Activated naive CD4-positive, alpha-beta T cell treated with anti-CD3 and anti-CD28 coated beads, Interleukin-2, amount 50 U/mL, for 16 hours (primary cell): ENCODE results near the gene KIRREL2.
"Not testable (repeated sequence)": the region's sequence is repeated elsewhere in the genome, so short reads cannot be mapped to it uniquely, and the experiment has no call there.

Experiments used
- DNase-seq: peaks from one replicate; pipeline ENCODE4 v3.0.0-alpha.2; 2020

The KIRREL2 gene

DNA sequence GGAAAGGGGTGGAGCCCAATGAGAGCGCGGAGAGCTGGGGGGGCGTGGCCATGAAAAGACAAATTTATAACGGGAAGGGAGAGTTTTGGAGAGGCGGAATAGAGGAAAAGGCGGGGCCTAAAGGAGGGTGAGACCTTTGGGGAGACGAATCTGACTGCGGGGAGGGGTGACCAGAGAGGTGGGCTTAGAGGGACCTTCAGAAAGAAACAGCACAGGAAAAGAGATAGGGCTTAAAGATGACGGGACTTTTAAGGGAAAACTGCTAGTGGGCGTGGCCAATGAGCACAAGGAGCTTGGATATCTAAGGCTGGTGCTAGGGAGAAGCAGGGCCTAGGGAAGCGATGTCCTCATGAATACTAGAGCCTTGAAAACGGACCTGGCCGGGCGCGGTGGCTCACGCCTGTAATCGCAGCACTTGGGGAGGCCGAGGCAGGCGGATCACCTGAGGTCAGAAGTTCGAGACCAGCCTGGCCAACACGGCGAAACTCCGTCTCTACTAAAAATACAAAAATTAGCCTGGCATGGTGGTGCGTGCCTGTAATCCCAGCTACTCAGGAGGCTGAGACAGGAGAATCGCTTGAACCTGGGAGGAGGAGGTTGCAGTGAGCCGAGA is 13.5 kb downstream of the KIRREL2 start:
- not testable (repeated sequence) for DNase-seq

DNA sequence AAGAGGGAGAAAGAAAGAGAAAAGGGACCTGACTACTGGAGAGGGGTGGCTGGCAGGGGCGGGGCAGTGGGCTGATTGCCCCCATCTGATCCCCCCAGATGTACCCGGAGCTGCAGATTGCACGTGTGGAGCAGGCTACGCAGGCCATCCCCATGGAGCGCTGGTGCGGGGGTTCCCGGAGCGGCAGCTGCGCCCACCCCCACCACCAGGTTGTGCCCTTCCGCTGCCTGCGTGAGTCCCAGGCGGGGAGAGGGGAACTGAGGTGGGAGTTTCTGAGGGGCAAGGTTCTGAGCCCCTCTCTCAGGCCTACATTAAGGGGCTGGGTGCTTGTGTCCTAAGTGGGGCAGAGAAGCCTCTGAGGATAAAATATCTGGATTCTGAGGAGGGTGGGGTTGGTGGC is 14.1 kb downstream of the KIRREL2 start:
- no peak for DNase-seq

- no peak for DNase-seq
Measured at GRCh38 chr19:35871611-35872010, 14.9 kb downstream of the KIRREL2 start.

DNA sequence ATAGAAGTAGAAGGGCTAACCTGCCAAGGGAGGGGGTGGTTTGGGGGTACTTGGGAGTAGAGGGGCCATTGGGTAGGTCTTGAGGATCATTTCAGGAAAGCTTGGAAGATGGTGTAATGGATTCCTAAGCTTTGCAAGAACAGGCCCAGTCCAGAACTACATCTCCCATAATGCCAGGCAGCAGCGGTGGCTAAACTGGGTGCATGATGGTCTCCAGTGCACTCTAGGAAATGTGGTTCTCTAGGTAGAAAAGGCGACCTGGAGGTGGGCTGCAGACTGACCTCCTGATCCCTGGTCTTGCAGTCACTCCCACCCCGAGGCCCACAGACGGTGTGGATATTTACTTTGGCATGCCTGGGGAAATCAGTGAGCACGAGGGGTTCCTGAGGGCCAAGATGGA is 15.5 kb downstream of the KIRREL2 start:
- no peak for DNase-seq

DNA sequence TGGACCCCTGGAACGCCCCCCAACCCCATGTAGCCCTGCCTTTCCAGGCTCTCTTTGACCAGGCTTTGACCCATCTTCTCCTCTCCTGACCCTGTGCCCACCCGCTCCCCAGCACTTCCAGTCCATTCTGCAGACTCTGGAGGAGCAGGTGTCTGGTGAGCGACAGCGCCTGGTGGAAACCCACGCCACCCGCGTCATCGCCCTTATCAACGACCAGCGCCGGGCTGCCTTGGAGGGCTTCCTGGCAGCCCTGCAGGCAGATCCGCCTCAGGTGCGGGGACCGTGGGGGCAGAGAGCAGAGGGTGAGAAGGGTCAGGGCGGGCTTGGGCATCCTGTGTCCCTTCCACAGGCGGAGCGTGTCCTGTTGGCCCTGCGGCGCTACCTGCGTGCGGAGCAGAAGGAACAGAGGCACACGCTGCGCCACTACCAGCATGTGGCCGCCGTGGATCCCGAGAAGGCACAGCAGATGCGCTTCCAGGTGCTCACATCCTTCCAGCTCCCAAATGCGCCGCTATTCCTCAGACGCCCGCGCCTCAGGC is 17.8 kb downstream of the KIRREL2 start:
- no peak for DNase-seq

DNA sequence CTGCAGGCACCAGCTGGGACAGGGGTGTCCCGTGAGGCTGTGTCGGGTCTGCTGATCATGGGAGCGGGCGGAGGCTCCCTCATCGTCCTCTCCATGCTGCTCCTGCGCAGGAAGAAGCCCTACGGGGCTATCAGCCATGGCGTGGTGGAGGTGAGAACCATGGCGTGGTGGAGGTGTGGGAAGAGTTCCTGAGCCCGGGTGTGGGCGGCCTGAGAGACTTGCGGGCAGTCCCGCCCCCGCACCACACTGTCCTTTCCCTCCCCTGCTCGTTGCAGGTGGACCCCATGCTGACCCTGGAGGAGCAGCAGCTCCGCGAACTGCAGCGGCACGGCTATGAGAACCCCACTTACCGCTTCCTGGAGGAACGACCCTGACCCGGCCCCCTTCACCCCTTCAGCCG is 22.4 kb downstream of the KIRREL2 start:
- no peak for DNase-seq

- DNase-seq: peak; percentile 73
Measured at GRCh38 chr19:35879770-35880317, 23.1 kb downstream of the KIRREL2 start.

DNA sequence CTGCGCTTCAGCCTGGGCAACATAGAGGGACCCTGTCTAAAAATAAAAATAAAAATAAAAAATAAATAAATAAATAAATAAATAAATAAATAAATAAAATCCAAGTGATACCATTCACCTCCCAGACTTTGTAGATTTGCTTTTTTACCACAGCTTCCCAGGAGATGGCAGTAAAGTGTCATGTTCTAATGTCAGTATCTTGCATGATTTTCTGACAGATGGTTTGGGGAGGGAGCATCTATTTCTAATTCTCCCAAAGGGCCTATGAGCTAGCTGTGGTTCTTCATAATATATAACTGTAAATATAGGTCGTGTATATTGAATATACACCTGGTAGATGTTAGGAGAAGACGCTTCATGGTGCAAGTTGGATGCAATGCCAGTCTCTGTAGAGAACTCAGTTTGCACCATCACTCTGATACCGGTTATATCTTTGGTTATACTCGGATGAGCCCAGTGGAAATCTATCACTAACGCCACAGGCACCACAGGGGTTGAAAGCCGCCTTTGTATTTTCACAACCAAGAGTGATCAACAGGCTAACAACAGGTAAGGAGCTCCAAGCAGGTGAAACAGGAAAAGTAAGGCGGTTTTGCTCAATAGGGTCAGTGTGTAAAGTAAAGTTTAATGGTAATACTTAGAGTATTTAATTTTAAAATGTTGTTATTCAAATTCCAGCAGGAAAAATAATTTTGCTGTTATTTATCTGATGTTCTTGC is 25.6 kb downstream of the KIRREL2 start:
- no peak for DNase-seq

GRCh38 chr19:35883882-35884281 is 27.2 kb downstream of the KIRREL2 start:
- no peak for DNase-seq

- DNase-seq: no peak
Measured at GRCh38 chr19:35885225-35885738, 28.6 kb downstream of the KIRREL2 start.

- DNase-seq: no peak
Measured at GRCh38 chr19:35885904-35886303, 29.2 kb downstream of the KIRREL2 start.

DNA sequence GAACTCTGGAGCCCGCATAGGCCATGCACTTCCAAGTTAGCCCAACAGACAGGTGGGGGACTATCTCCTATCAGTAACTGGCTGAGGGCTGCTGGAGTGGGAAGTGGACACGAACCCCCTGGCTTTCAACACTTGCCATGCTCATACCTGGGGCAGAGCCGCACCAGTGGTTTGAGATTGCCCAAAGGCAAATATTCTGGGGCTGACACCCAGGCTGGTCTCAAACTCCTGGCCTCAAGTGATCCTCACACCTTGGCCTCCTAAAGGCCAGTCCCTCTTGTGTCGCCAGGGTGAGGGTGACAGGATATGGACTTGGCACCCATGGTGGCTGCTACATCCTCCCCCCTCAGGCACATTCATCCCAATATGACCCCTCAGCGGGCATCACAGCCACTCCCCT is 30.5 kb downstream of the KIRREL2 start:
- no peak for DNase-seq

DNA sequence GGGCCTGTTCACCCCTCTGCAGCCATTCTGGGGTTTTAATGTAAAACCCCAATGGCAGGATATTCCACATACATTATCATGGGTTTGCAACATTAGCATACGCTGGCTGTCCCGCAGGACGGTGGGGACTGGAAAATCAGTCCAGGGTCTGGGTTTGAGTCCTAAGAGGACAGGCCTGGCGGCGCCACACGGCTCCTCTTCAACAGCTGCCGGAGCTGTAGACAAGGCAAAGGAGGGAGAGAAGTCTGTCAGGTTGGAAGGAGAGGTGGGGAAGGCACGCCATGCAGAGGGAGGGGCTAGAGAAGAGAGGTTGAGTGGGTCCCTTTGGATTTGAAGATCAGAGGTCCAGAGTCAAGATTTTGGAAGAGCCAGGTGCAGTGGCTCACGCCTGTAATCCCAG is 31.7 kb downstream of the KIRREL2 start:
- DNase-seq: no peak

GRCh38 chr19:35889370-35890112 is 32.8 kb downstream of the KIRREL2 start:
- DNase-seq: no peak

- DNase-seq: no peak
Measured at GRCh38 chr19:35890113-35890650, 33.5 kb downstream of the KIRREL2 start.

DNA sequence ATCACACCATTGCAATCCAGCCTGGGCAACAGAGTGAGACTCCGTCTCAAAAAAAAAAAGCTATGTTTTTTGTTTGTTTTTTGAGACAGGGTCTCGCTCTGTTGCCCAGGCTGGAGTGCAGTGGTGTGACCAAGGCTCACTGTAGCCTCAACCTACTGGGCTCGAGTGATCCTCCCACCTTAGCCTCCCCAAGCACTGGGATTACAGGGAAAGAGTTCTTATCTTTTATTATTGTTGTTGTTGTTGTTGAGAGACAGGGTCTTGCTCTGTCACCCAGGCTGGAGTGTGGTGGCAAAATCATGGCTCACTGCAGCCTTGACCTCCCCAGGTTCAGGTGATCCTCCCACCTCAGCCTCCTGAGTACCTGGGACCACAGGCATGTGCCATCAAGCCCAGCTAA is 35.1 kb downstream of the KIRREL2 start:
- not testable (repeated sequence) for DNase-seq

DNA sequence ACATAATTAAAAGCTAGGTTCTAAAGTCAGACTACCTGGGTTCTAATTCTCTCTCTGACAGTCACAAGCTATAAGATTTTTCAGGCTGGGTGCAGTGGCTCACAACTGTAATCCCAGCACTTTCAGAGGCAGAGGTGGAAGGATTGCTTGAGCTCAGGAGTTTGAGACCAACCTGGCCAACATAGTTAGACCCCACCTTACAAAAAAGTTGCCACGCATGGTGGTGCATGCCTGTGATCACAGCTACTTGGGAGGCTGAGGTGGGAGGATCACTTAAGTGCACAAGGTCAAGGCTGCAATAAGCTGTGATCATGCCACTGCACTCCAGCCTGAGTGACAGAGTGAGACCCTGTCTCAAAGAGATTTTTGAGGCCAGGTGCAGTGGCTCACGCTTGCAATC is 37.6 kb downstream of the KIRREL2 start:
- DNase-seq: no peak

GRCh38 chr19:35895911-35896642 is 39.4 kb downstream of the KIRREL2 start:
- DNase-seq: no peak

- no peak for DNase-seq
Measured at GRCh38 chr19:35896643-35897040, 39.9 kb downstream of the KIRREL2 start.

DNA sequence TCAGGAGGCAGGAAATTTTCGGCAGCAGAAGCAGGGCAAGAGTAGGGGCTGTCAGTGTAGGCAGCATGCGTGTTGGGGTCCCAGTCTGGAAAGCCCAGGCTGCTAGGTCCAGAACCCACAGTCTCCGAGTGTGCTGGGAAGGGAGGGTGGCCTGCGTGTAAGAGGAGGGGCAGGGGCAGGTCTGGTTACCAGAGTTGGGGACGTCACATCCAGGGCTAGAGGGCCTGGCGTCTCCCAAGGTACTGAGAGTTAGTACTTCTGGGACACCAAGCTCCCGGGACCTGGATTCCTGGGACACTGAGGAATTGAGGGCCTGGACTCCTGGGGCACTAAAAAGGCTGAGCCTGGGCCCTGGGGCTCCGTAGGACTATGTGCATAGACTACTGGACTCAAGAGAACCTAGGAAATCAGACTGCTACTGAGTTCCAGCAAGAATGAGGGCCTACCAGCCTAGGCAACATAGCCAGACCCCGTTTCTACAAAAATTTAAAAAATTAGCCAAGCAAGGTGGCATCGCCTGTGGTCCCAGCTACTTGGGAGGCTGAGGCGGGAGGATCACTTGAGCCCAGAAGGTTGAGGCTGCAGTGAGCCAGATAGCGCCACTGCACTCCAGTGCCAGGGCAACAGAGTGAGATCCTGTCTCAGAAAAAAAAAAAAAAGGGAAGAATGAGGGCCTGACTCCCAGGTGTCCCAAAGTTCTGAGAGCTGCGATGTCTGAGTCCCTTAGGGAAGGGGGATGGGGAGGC is 41.2 kb downstream of the KIRREL2 start:
- no peak for DNase-seq

- no peak for DNase-seq
Measured at GRCh38 chr19:35898499-35898809, 41.7 kb downstream of the KIRREL2 start.
